NK-92 (cell line): ENCODE measurements around the gene TMEM14A.

Experiments
- DNase-seq: peaks from one replicate; lab custom pipeline; 2025; ENCODE audit not compliant: unreplicated experiment; lab: John Stamatoyannopoulos, UW

TMEM14A gene

DNA sequence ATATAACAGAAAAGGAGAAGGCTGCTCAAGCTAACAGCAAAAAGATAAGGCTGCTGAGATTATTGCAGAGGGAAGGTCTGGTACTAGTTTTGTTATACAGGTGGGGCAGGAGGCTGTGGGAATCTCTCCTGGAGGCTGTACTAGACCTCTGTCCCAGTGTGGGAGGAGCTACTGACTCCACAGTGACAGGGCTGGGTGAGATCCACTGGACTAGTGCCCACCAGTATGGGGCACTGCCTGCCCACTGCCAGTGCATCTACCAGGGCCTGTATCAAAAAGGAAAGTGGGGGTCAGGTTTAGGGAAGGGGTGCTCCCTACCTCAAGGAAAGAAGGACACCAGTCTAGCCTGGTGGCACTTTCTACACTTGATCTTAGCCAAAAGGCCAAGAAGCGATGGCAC lies 62.3 kb downstream of the TMEM14A start:
- DNase-seq, result no peak

DNA sequence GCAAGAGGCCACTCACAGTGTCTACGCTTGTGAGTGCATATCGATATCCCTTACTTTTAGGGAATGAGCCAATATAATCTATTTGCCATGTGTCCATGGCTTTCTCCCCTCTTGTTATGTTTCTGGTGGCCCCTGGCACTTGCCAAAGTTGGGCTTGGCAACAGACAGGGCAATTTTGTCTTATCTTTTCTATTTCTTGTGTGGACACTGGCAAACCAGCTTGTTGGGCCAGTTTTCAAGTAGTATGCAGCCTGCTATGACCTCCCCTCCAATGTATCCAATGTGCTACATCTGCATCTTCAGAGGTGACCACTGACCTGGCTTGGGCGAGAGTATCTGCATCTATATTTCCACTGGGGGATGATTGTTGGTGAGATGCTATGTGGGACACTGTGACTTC lies 63.2 kb downstream of the TMEM14A start:
- DNase-seq, result no peak

- no peak for DNase-seq
These were observed 64.2 kb downstream of the TMEM14A start for GRCh38 chr6:52735071-52735470.

- no peak for DNase-seq
These were observed 65.2 kb downstream of the TMEM14A start for GRCh38 chr6:52736145-52736544.
